ENCODE measurements around the gene PTPRZ1. TPM values are rescaled to one million over a fixed set of nuclear protein-coding genes. Genes with fewer than 3 reads are reported as not detected.

PTPRZ1 gene
- total RNA-seq, 1 experiment from 2014 or later, result not detected

- Mint-ChIP-seq H3K4me1 (ENCODE audit: low read depth, unreplicated experiment) (no peaks in the 10 kb centered on the region), H3K4me3 (ENCODE audit: unreplicated experiment) (no peak overlapping the region), H3K9me3 (ENCODE audit: unreplicated experiment) (no peaks in the 10 kb centered on the region), H3K27ac (ENCODE audit: unreplicated experiment) (no peak overlapping the region), H3K36me3 (ENCODE audit: insufficient read depth, unreplicated experiment) (no peaks in the 10 kb centered on the region), H3K27me3 (ENCODE audit: insufficient read depth, unreplicated experiment) (peaks cover 15% of the 10 kb centered on the region)
- TF ChIP-seq, protein P1, sequence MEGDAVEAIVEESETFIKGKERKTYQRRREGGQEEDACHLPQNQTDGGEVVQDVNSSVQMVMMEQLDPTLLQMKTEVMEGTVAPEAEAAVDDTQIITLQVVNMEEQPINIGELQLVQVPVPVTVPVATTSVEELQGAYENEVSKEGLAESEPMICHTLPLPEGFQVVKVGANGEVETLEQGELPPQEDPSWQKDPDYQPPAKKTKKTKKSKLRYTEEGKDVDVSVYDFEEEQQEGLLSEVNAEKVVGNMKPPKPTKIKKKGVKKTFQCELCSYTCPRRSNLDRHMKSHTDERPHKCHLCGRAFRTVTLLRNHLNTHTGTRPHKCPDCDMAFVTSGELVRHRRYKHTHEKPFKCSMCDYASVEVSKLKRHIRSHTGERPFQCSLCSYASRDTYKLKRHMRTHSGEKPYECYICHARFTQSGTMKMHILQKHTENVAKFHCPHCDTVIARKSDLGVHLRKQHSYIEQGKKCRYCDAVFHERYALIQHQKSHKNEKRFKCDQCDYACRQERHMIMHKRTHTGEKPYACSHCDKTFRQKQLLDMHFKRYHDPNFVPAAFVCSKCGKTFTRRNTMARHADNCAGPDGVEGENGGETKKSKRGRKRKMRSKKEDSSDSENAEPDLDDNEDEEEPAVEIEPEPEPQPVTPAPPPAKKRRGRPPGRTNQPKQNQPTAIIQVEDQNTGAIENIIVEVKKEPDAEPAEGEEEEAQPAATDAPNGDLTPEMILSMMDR (IDR thresholded peaks at IDR 0.05; ENCODE audit: insufficient read depth in 1 of 2, low read depth in 1 of 2, low read length in 1 of 2, severe bottlenecking in 1 of 2, unreplicated experiment in 1 of 2), result no peak
- POLR2A ChIA-PET, result no interaction called here
- intact Hi-C loops (cut with micrococcal nuclease; ENCODE audit: unreplicated experiment), result no loop called here
- H3K4me3 ChIP-seq (ENCODE audit: low read depth, low read length), result no peak overlapping the region
- H3K4me1 ChIP-seq, result no peaks in the 10 kb centered on the region
- H3K36me3 ChIP-seq (ENCODE audit: control insufficient read depth, insufficient read depth, low read length), result no peaks in the 10 kb centered on the region
- no peak for DNase-seq
- CTCF ChIA-PET, result no interaction called here
- BruUV-seq (replicated peaks), result no TSS peak
- no peaks in the 10 kb centered on the region for H3K9me3 ChIP-seq
- H3K27me3 ChIP-seq (replicated peaks; ENCODE audit: control insufficient read depth, insufficient read depth, low read length), result no peaks in the 10 kb centered on the region
These were observed 12.0 kb upstream of the PTPRZ1 start for GRCh38 chr7:121860953-121861352.

DNA sequence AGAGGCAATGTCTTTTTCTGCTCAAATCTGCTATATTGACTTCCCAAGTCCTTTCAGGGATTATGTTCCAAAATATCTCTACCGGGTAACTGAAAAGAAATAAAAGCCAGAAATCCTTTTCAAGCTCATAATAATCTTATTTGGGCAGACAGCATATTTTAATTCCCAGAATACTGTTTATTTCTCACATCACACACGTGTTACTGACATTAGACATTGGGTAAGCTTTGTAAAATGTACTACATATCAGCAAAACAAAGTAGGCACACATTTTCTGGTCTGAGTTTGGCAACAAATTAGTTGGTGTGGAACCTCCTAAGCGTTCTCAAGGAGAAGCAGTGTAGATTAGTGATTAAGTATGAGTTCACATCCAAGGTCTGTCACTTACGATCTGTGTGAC, 10.4 kb upstream of the PTPRZ1 start:
- Mint-ChIP-seq H3K4me3 (ENCODE audit: unreplicated experiment) (no peak overlapping the region), H3K9me3 (ENCODE audit: unreplicated experiment) (no peaks in the 10 kb centered on the region), H3K27me3 (ENCODE audit: insufficient read depth, unreplicated experiment) (peaks cover 17% of the 10 kb centered on the region), H3K36me3 (ENCODE audit: insufficient read depth, unreplicated experiment) (no peaks in the 10 kb centered on the region), H3K4me1 (ENCODE audit: low read depth, unreplicated experiment) (no peaks in the 10 kb centered on the region), H3K27ac (ENCODE audit: unreplicated experiment) (no peak overlapping the region)
- intact Hi-C loops (cut with micrococcal nuclease; ENCODE audit: unreplicated experiment), result no loop called here
- TF ChIP-seq, protein P1 (IDR thresholded peaks at IDR 0.05; ENCODE audit: insufficient read depth in 1 of 2, low read depth in 1 of 2, low read length in 1 of 2, severe bottlenecking in 1 of 2, unreplicated experiment in 1 of 2), result no peak
- DNase-seq, result no peak
- ChIA-PET POLR2A (no interaction called here), CTCF (no interaction called here)
- Histone ChIP-seq H3K36me3 (ENCODE audit: control insufficient read depth, insufficient read depth, low read length) (no peaks in the 10 kb centered on the region), H3K4me3 (ENCODE audit: low read depth, low read length) (no peak overlapping the region), H3K9me3 (no peaks in the 10 kb centered on the region), H3K4me1 (no peaks in the 10 kb centered on the region), H3K27me3 (replicated peaks; ENCODE audit: control insufficient read depth, insufficient read depth, low read length) (no peaks in the 10 kb centered on the region)
- no TSS peak for BruUV-seq (replicated peaks)

- peaks cover 27% of the 10 kb centered on the region for H3K27me3 Mint-ChIP-seq (ENCODE audit: insufficient read depth, unreplicated experiment)
- H3K27ac Mint-ChIP-seq (ENCODE audit: unreplicated experiment), result no peak overlapping the region
- Histone ChIP-seq H3K4me3 (ENCODE audit: low read depth, low read length) (no peak overlapping the region), H3K27me3 (replicated peaks; ENCODE audit: control insufficient read depth, insufficient read depth, low read length) (no peaks in the 10 kb centered on the region; the same call in 1 of the 2 replicates), H3K36me3 (ENCODE audit: control insufficient read depth, insufficient read depth, low read length) (no peaks in the 10 kb centered on the region), H3K4me1 (no peaks in the 10 kb centered on the region), H3K9me3 (no peaks in the 10 kb centered on the region)
- no peak overlapping the region for H3K4me3 Mint-ChIP-seq (ENCODE audit: unreplicated experiment)
- ChIA-PET CTCF (no interaction called here), POLR2A (no interaction called here)
- BruUV-seq (replicated peaks), result no TSS peak
- no peak for DNase-seq
- H3K4me1 Mint-ChIP-seq (ENCODE audit: low read depth, unreplicated experiment), result peaks cover 12% of the 10 kb centered on the region
- no peaks in the 10 kb centered on the region for H3K36me3 Mint-ChIP-seq (ENCODE audit: insufficient read depth, unreplicated experiment)
- H3K9me3 Mint-ChIP-seq (ENCODE audit: unreplicated experiment), result no peaks in the 10 kb centered on the region
- intact Hi-C loops (cut with micrococcal nuclease; ENCODE audit: unreplicated experiment), result loop anchor here (5.0 kb wide), 1 partner anchor 126 kb away; no protein-coding TSS in a partner anchor
- TF ChIP-seq, protein P1 (IDR thresholded peaks at IDR 0.05; ENCODE audit: insufficient read depth in 1 of 2, low read depth in 1 of 2, low read length in 1 of 2, severe bottlenecking in 1 of 2, unreplicated experiment in 1 of 2), result no peak
These were observed 1.8 kb upstream of the PTPRZ1 start for GRCh38 chr7:121871188-121871587.
